Motor neuron (in vitro differentiated cells): ENCODE results near the gene RTL1. TPM values are rescaled to one million over a fixed set of nuclear protein-coding genes. Genes with fewer than 3 reads are reported as not detected.
A peak's percentile ranks its signal among the peaks of the same experiment; 100 is the strongest.

Experiments used
- ATAC-seq, 8 experiments: fragments of 200-7000 bp; cut with Tn5 transposase; replicated peaks in 6 of 8; 2 replicates each; pipeline ENCODE4 v1.8.0; 2021; ENCODE audit warnings: mild to moderate bottlenecking in 8 of 8, moderate library complexity in 8 of 8
- H3K27ac ChIP-seq, 2 donors: fragments of 250-450 bp; sonication (Bioruptor Pico); 2 replicates each; pipeline ENCODE4 v1.9.0; 2021; ENCODE audit warnings: antibody characterized with exemption in 2 of 2, mild to moderate bottlenecking in 2 of 2, moderate library complexity in 1 of 2
- H3K4me1 ChIP-seq, 2 donors: fragments of 250-450 bp; sonication (Bioruptor Pico); replicated peaks in 1 of 2; 2 replicates each; pipeline ENCODE4 v1.6.1; 2021; ENCODE audit warnings: antibody characterized with exemption in 2 of 2, mild to moderate bottlenecking in 2 of 2, moderate library complexity in 1 of 2
- H3K4me3 ChIP-seq, 5 donors: fragments of 250-450 bp; sonication (Bioruptor Pico); 2 replicates each; pipeline ENCODE4 v1.9.0; 2021; ENCODE audit warnings: antibody characterized with exemption in 5 of 5, mild to moderate bottlenecking in 5 of 5, moderate library complexity in 4 of 5
- WGBS, 10 experiments: fragments of 450-650 bp; shearing (Covaris generic); methylation state at CpG; one replicate each; pipeline ENCODE4 v1.0.0; 2022; 5-methylcytosine and 5-hydroxymethylcytosine counted together
- in situ Hi-C, 9 experiments: fragments of 400-800 bp; cut with MboI; loops; one replicate each; pipeline ENCODE4 v1.15.0; 2021; ENCODE audit warnings: low sequenced_read_pairs in 9 of 9, low pct_unique_long_range_greater_than_20kb in 2 of 9; ENCODE audit not compliant: unreplicated experiment in 9 of 9
- total RNA-seq, 8 experiments: library from RNA; unstranded; fragments of 300-600 nt; gene quantifications; 2 replicates each; pipeline versions ENCODE4 v1.2.3 to v1.2.4, GENCODE V29; 2022

Gene RTL1
- 10 to 100 TPM in 4 of 8 experiments, under 1 TPM in 4; 0.14 to 38.6 (median 6.5) TPM for total RNA-seq

DNA sequence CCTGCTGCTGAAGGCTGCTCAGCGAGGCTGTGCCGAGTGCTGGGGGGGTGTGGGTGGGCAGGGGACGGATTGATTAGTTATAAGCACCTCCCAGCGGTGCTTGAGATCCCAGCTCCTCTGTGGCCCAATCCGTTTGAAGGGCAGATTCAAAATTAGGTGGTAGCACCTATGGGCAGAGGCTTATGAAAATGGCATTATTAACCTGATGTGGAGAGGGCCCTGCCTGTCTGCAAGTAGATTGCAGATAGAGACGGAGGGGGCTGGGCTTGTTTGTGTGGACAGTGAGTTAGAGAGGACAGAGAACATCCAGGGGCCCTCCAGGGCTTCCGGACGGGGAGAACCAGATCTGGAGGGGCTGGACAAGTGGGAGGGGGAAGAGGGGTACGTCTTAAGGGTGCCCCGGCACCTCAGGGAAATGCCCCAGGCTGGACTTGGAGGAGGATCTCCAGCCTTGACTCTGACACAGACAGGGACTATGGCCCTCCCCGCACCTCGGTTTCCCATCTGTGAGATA lies at the start of gene RTL1:
Gene RTL1, minus strand, starts transcription at position 51 of the 514 bp plus-strand sequence. CDS start 18,934 bp downstream, outside the sequence.
- Histone ChIP-seq H3K4me1 (peaks cover 43 to 67% of the 10 kb centered on the region in 2 donors), H3K27ac (peak within 1 kb of the TSS in 1 of 2 donors; percentile 7), H3K4me3 (peak within 1 kb of the TSS; percentile 15 to 42 (median 28))
- in situ Hi-C loops, result loop anchor here in 4 of 9 experiments (25.0 kb wide), 3 partner anchors 491 to 734 kb away; no protein-coding TSS in a partner anchor
- 30 to 90% (median 83%) methylated on average over 1 to 2 of the region's 12 CpGs; no CpG with 5 or more reads in 5 of the 10 experiments for WGBS, 10 experiments
- ATAC-seq, result no peak

DNA sequence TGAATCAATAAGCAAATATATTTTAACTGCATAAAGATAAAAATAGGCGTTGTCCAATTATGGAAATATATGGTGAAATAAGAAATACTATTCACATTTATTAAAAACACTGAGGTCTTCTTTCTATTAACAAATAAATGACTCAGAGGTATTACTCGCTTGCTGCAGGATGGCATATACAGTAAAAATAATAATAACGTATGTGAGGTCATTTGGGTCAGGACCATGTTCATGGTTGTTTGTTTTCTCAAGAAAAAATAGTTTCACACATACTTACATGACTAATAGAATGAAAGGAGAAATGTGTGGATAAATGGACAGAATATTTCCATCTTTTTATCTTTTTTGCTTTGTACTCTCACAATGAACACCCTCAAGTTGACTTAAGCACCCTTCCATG lies 46.5 kb upstream of the RTL1 start:
- in situ Hi-C loops, result no loop called here
- no peak for ATAC-seq
- 17 to 96% (median 84%) methylated on average over 1 to 3 of the region's 3 CpGs for WGBS, 10 experiments
- Histone ChIP-seq H3K4me1 (peaks cover 3 to 13% of the 10 kb centered on the region in 2 donors), H3K4me3 (no peak overlapping the region), H3K27ac (no peak overlapping the region)

DNA sequence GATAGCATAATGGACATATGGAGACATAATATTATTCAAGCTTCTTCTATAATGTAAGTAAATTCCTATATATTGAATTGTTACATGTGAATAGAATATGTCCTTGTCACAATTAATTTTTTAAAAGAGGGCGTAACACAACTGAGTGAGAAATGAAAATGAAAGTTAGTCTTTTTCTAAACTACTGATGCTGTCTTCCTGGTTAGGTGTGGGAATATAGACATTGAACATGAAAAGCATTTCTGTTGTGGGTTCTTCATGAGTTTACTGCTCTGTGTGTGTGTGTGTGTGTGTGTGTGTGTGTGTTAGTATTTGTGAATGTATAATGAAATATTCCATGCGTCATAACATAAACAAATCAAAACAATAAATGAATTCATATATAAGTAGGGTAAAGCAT lies 40.5 kb upstream of the RTL1 start:
- ATAC-seq, result no peak
- Histone ChIP-seq H3K4me1 (peaks cover 0 to 7% of the 10 kb centered on the region in 2 donors), H3K27ac (no peak overlapping the region), H3K4me3 (no peak overlapping the region)
- in situ Hi-C loops, result no loop called here
- WGBS, 10 experiments, result 47 to 100% (median 90%) methylated on average over 1 to 2 of the region's 2 CpGs; no CpG with 5 or more reads in 1 of the 10 experiments

DNA sequence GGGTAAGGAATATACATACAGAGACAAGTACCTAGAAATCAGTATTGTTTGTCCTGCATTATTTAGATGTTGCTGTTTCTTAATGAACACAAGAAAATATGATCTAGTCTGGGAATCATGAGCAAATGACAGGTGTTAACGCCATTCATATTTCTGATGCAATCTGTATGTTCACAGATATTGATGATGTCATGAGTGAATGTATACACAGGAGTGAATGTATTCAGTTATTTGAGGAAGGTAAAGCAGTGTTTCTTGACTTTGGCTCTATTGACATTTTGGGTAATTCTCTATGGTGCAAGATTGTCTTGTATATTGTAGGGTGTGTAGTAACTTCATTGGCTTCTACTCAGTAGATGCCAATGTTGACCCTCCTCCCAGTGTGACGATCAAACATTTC lies 26.7 kb upstream of the RTL1 start:
- Histone ChIP-seq H3K27ac (no peak overlapping the region), H3K4me1 (no peaks in the 10 kb centered on the region), H3K4me3 (no peak overlapping the region)
- no peak for ATAC-seq
- 28 to 100% (median 80%) methylated on average over 1 to 2 of the region's 2 CpGs for WGBS, 10 experiments
- in situ Hi-C loops, result no loop called here

DNA sequence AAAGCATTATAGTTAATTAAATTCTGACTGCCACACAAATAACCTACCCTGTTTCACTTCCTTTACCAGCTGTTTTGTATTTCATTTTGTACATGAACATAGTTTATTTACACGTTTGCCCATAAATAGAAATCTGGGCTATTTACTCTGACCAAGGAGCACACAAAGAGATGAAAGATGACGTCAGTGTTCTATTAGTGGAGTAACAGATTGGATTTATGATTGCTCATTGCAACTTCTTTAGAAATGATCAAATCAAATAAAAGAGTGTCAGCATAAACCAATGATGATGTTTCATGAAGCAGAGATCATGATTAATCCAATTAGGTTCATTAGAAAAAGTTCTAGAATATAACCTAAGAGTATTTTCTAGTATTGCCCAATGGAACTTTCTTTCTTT lies 12.0 kb upstream of the RTL1 start:
- ATAC-seq, result peak in 3 of 8 experiments; percentile 17 to 81 (median 57)
- in situ Hi-C loops, result loop anchor here in 4 of 9 experiments (25.0 kb wide), 3 partner anchors 503 to 722 kb away; no protein-coding TSS in a partner anchor
- WGBS, 10 experiments, result 0 to 91% (median 54%) methylated on average over 1 to 2 of the region's 2 CpGs; no CpG with 5 or more reads in 1 of the 10 experiments
- no peak overlapping the region for H3K4me3 ChIP-seq
- H3K27ac ChIP-seq, result no peak overlapping the region
- H3K4me1 ChIP-seq, result peaks cover 0 to 3% of the 10 kb centered on the region in 2 donors

DNA sequence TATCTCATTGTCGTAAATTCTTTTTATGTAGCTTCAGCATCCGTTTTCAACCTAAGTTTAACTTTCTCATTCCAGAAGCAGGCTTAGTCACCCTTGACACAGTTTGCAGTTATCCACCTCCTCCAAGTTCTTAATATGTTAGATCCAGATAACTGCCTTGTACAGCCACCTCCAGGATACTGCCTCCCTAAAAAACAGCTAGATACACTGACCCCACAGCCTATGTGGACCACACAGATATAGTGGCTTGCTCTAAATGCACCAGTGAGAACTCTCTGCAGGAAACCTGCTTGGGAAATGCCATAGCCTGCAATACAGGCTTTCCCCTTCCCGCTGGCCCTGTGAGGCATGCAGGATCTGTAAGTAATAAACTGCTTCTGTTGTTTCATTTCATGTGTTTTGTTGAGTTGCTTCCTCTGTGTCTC lies 11.1 kb upstream of the RTL1 start:
- Histone ChIP-seq H3K4me1 (peaks cover 0 to 3% of the 10 kb centered on the region in 2 donors), H3K27ac (no peak overlapping the region), H3K4me3 (no peak overlapping the region)
- whole genome bisulfite sequencing, 10 experiments, result 20 to 94% (median 68%) methylated on average over 1 to 3 of the region's 3 CpGs
- ATAC-seq, result no peak
- in situ Hi-C loops, result loop anchor here in 4 of 9 experiments (25.0 kb wide), 3 partner anchors 502 to 723 kb away; no protein-coding TSS in a partner anchor

DNA sequence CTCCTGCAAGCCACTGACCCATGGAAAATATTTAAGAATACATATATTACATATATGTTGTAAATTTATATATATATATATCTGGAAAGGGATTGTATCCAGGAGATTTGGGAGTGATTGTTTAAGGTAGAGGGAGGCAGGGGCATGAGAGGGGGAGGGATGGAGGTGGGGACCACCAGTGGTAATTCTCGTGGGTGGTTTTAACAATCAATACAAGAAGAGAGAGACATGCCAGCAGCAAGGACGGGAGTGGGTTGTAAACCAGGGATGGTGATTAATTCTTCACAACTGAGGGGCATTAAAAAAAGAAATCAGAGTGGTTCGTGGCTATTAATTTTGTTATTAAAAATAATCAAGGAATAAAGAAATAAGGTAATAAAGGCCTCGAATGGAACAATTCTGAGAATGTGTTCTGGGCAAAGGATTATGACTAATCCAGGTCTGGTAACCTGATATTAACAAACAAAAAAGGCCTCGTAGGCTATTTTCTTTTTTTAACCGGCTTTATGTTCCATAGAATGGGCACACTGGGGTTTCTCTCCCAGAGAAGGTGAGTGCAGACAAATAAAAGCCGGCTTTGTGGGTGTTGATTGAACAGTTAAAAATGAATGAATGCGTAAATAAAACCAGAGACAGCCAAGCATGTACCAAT lies 8.3 kb upstream of the RTL1 start:
- no peak overlapping the region for H3K4me3 ChIP-seq
- ATAC-seq, result no peak
- in situ Hi-C loops, result loop anchor here in 4 of 9 experiments (25.0 kb wide), 3 partner anchors 499 to 726 kb away; no protein-coding TSS in a partner anchor
- WGBS, 10 experiments, result 43 to 92% (median 83%) methylated on average over 2 to 8 of the region's 8 CpGs; no CpG with 5 or more reads in 2 of the 10 experiments
- H3K27ac ChIP-seq, result no peak overlapping the region
- no peaks in the 10 kb centered on the region for H3K4me1 ChIP-seq

DNA sequence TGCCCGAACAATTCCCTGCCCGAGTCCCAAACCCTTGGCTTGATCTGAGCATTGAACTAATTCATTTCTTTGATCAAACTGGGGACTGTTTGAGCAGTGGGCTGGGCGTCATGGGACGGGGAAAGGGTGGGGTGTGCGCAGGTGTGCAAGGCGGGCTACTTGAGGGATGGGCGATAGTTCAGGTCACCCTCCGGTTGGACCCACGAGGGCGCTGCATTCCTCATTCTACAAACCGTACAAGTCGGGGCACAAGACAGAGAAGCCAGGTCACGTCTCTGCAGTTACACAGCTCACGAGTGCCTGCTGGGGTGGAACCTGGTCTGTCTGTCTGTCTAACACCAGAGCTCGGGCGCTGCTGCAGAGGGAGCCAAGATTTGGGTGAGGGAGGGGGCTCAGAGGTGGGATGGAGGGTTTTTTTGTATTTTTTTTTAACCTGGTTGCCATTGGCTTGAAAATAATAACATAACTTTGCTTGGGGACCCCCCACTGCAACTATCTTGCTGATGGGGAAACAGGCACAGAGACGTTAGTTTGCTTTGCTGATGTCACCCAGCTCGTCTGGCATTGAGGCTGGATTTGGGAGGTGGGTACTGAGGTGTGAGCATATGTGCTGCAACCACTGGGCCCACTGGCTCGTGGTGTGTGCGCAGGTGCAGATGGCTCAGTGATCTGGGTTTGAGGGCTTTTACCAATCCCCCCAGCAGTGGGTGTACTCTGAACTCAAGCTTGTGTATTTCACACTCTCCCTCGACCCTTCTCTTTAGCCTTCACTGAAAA lies 7.6 kb upstream of the RTL1 start:
- no peak overlapping the region for H3K4me3 ChIP-seq
- 73 to 100% (median 89%) methylated on average over 1 to 16 of the region's 21 CpGs; no CpG with 5 or more reads in 2 of the 10 experiments for WGBS, 10 experiments
- no peak for ATAC-seq
- H3K4me1 ChIP-seq, result no peaks in the 10 kb centered on the region
- in situ Hi-C loops, result loop anchor here in 4 of 9 experiments (25.0 kb wide), 3 partner anchors 499 to 726 kb away; no protein-coding TSS in a partner anchor
- H3K27ac ChIP-seq, result no peak overlapping the region

DNA sequence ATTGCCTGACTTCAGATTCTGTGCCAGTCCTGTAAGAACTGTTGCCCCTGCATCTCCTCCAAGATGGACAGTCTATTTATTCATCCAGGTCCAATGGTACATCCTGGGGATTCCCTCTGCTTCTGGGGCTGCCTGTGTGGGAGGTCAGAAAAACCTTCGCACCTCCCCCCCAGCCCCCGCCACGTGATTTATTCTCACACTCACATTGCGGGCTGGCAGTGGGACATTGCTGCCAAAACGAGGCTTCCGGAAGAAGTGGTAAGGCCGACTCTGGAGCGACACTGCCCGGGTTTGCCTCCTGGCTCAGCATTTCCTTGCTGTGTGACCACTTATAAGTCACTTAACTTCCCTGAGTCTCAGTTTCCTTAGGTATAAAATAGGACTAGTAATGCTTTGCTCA lies 5.9 kb upstream of the RTL1 start:
- ATAC-seq, result no peak
- H3K4me1 ChIP-seq, result peaks cover 2 to 11% of the 10 kb centered on the region in 2 donors
- 73 to 100% (median 87%) methylated on average over 3 to 8 of the region's 9 CpGs; no CpG with 5 or more reads in 1 of the 10 experiments for WGBS, 10 experiments
- no peak overlapping the region for H3K4me3 ChIP-seq
- in situ Hi-C loops, result loop anchor here in 4 of 9 experiments (25.0 kb wide), 3 partner anchors 497 to 728 kb away; no protein-coding TSS in a partner anchor
- H3K27ac ChIP-seq, result no peak overlapping the region

DNA sequence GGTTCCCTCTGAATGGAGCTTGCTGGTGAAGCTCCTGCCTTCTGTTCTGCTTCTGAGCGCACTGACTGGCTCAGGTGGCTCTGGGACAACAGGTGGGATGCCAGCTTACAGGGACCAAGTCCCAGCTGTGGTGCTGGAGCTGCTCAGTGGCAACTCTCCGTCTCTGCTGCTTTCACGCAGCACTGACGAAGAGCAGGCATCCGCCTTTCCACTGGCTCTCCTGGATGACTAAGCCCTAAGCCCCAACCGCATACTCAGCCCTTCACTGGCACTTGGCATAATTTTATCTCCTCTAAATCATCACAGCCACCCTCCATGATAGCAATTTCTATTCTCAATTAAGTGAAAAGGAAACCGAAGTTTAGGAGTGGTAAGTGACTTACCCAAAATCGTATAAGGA lies 3.7 kb upstream of the RTL1 start:
- no peak overlapping the region for H3K27ac ChIP-seq
- in situ Hi-C loops, result loop anchor here in 4 of 9 experiments (25.0 kb wide), 3 partner anchors 495 to 730 kb away; no protein-coding TSS in a partner anchor
- no peak overlapping the region for H3K4me3 ChIP-seq
- H3K4me1 ChIP-seq, result peaks cover 12 to 32% of the 10 kb centered on the region in 2 donors
- ATAC-seq, result no peak
- WGBS, 10 experiments, result 58 to 98% (median 90%) methylated on average over 3 to 7 of the region's 8 CpGs; no CpG with 5 or more reads in 3 of the 10 experiments

DNA sequence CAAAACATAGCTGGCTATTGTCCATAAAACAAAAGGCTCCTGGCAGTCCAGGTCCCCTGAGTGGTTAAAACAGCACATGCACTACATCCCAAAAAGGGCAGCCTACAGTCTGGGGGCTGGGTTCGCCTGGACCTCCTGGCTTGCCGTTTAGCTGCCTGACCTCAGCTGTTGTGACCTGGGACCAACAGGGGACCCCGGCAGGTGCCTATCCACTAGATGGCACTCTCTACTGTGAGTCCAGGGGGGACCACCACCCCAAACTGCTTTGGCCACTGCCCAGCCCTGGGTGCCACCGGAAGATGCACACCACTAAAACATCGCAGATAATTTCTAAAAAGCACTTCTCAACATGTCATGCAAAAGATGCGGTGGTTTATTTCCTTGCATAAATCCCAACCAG lies 2.9 kb upstream of the RTL1 start:
- no peak for ATAC-seq
- in situ Hi-C loops, result loop anchor here in 4 of 9 experiments (25.0 kb wide), 3 partner anchors 494 to 731 kb away; no protein-coding TSS in a partner anchor

DNA sequence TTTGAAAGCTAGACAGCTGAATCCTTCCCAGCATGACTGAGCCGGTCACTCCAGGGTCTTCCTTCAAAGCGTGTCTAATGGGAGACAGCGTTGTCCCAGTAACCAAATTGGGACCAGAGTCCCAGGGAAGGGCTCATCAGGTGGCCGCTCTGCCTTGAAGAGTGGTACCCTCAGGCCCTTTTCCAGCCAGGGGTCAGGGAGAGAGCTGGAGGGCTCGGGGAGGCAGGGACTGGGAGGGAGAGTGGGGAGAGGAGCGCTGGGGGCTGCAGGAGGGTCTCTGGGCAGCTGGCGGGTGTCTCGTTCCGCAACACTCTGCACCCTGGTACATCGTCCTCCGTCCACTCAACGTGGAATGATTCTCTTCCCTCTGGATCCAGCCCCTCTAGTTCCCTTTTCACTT lies 1.6 kb upstream of the RTL1 start:
- no peak overlapping the region for H3K27ac ChIP-seq
- WGBS, 10 experiments, result 42 to 90% (median 76%) methylated on average over 2 to 5 of the region's 12 CpGs; no CpG with 5 or more reads in 6 of the 10 experiments
- no peak for ATAC-seq
- in situ Hi-C loops, result loop anchor here in 4 of 9 experiments (25.0 kb wide), 3 partner anchors 493 to 732 kb away; no protein-coding TSS in a partner anchor
- peak overlapping the region in 2 of 5 donors; percentile 40 to 42 for H3K4me3 ChIP-seq
- H3K4me1 ChIP-seq, result peaks cover 29 to 52% of the 10 kb centered on the region in 2 donors

More for the DNA sequence above, 2.9 kb upstream of the RTL1 start:
- peaks cover 16 to 40% of the 10 kb centered on the region in 2 donors for H3K4me1 ChIP-seq
- no peak overlapping the region for H3K27ac ChIP-seq
- H3K4me3 ChIP-seq, result no peak overlapping the region
- WGBS, 10 experiments, result 50 to 62% (median 58%) methylated on average over 4 to 6 of the region's 6 CpGs; no CpG with 5 or more reads in 6 of the 10 experiments
